Activated T-cell treated with anti-CD3 and anti-CD28 coated beads, Interleukin-2, amount 50 U/mL, for 48 hours (primary cell): ENCODE results near the gene PJA2.
"Not testable (repeated sequence)": the region's sequence is repeated elsewhere in the genome, so short reads cannot be mapped to it uniquely, and the experiment has no call there.

Experiments
- DNase-seq, 2 experiments: peaks; one replicate each; pipeline ENCODE4 v3.0.0-alpha.2; 2020

PJA2 gene, protein sequence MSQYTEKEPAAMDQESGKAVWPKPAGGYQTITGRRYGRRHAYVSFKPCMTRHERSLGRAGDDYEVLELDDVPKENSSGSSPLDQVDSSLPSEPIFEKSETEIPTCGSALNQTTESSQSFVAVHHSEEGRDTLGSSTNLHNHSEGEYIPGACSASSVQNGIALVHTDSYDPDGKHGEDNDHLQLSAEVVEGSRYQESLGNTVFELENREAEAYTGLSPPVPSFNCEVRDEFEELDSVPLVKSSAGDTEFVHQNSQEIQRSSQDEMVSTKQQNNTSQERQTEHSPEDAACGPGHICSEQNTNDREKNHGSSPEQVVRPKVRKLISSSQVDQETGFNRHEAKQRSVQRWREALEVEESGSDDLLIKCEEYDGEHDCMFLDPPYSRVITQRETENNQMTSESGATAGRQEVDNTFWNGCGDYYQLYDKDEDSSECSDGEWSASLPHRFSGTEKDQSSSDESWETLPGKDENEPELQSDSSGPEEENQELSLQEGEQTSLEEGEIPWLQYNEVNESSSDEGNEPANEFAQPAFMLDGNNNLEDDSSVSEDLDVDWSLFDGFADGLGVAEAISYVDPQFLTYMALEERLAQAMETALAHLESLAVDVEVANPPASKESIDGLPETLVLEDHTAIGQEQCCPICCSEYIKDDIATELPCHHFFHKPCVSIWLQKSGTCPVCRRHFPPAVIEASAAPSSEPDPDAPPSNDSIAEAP

GRCh38 chr5:109409844-109410388 lies at the start of gene PJA2:
Gene PJA2 (minus strand): TSS chr5:109409974. CDS start chr5:109383433, 26,541 bp downstream.
- DNase-seq, result peak; percentile 95 to 96

DNA sequence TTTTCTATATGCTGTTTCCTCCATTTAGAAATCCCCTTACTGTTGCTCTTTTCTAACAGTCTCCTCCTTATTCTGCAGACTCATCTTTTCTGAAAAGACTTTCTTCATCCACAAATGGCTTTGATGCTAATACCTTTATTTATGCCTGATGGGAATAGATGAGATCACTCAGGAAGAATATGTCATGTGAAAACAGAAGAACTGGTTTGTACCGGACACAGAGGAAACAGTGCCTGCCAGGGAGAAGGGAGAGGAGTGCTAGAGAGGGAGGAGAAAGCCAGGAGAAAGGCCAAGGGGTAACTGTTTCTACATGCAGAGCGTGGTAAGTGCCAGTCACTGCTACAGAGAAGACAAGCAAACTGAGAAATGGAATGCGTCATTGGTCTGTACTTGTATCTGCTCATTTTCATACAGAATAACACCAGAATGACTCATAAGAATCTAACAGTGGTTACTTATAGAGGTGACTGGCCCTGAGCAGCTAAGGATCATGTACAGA lies 45.9 kb upstream of the PJA2 start:
- DNase-seq, result no peak

GRCh38 chr5:109454731-109455505 lies 45.1 kb upstream of the PJA2 start:
- DNase-seq, result no peak

DNA sequence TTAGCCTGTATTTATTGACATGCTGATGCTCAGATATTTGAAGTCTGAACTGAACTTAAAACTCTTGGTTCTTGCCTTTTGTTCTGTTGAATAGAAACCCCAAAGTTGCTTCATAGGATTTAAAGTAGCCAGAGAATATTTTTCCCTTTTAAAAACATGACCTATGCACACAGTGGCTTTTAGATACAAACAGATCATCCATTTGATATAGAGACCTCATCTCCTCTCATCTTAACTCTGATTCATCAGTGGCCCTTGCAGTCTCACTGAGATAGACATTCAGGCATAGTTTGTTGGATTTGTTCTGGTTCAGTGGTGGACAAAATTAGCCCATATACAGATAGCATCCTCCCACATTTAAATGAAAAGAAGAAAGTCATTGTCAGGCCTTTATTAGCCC lies 43.5 kb upstream of the PJA2 start:
- DNase-seq, result no peak

DNA sequence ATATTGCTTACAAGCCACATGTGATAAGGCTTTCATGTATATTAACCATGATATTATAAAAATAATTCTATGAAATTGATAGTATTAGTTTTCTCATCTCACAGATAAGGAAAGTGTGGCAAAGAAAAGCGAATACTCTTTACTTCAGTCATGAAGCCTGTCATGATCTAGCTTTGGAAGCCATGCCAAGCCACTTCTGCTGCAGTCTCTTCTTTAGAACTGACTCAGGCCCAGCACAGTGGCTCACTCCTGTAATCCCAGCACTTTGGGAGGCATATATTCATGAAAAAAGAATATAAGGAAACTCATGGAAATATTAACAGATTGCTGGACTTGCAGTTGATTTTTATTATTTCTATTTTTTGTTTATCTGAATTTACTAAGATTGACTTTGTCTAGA lies 42.9 kb upstream of the PJA2 start:
- no peak for DNase-seq

GRCh38 chr5:109451146-109451545 lies 41.4 kb upstream of the PJA2 start:
- DNase-seq, result no peak

- no peak for DNase-seq
Measured at GRCh38 chr5:109450129-109450877, 40.5 kb upstream of the PJA2 start.

DNA sequence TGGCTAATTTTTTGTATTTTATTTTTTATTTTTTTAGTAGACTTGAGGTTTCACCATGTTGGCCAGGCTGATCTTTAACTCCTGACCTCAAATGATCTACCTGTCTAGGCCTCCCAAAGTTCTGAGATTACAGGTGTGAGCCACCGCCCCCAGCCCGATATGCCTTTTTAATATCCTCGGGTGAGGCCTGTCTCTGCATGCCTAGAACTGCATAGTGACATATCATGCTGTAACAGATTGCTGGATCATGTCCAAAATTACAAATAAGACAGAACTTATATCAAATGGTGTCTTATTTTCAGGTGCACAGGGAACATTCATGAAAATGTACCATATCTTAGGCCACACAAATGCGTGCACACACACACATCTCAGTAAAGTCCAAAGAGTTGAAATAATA lies 39.1 kb upstream of the PJA2 start:
- no peak for DNase-seq

- DNase-seq, result no peak
Measured at GRCh38 chr5:109439590-109439989, 29.8 kb upstream of the PJA2 start.

DNA sequence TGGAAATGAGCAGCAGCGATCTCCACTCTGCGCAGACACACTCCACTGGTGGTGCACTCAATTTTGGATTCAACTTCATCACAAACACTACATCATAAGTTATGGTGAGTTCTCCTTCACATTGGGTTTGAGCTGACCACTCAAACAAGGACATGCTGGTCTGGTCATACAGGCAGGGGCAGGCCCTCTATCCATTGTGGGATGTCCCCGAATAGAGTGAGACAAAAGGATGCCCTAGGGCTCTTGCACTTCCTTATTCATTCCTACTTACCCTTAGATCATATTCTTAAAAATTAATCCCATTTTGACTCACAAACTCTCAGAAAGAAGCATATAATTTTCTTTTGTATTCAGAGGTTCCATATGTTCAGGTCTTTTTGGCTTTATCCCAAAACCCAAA lies 16.3 kb upstream of the PJA2 start:
- no peak for DNase-seq

GRCh38 chr5:109425521-109425920 lies 15.7 kb upstream of the PJA2 start:
- DNase-seq, result not testable (repeated sequence)

DNA sequence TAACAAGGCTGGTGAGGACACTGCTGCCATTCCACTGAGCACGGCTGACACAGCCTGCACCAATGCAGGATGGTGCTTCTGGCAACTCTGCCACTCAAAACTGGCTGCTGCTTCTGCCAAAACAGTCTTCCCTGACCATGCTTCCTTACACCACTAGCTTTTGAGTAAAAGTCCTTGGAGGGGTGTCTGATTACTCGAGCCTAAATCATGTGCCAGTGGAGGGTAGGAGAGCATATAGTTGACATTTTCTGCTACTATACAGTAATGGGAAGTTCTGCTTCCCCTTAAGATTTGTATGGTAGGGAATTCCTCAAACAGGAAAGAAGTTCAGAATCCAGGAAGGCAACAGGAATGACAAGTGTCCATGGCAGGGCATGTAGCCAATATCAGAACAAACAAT lies 12.2 kb upstream of the PJA2 start:
- DNase-seq, result no peak

DNA sequence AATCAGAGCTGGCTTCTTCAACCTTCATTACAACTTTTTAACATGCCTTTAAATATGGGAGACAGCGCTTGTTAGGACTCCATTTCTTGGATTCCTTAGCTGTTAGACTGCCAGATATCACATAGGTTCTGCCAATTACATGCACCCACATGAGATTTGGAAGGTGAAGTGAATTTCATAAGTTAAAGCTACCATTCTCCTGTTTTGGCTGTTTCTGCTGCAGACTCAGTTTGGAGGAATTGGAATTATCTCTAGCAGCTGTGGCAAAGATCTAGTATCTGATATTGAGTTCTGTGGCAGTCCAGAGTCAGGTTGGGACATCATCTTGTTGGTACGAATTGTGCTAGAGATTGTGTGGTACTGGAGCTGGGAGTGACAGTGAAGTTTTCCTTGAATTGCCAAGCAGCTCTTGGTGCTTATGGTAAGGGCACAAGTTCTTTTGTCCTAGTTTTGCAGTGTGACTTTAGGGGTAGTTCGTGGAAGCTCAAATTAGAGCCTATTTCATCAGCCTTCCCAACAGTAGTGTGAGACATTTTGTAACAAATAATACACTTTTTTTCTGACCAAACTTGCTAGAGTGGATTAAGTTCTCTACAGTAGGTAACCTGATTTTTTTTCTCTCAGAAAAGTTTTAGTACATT lies 9.1 kb upstream of the PJA2 start:
- no peak for DNase-seq

GRCh38 chr5:109416882-109417281 lies 7.1 kb upstream of the PJA2 start:
- DNase-seq, result no peak

GRCh38 chr5:109413921-109414461 lies 4.2 kb upstream of the PJA2 start:
- not testable (repeated sequence) for DNase-seq

DNA sequence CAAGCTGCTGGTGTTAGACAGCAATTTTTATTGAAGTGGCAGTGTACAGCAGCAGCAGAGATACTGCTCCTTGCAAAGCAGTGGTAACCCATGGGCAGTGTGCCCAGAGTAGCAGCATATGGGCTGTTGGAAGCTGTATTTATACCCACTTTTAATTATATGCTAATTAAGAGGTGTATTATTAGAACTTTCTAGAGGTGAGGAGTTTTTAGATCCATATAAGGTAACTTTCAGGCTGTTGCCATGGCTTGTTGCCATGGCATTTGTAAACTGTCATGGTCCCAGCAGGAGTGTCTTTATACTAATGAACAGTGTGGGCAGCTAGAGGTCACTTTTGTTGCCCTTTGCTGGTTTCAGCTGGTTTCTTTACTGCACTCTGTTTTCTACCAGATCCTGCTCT lies 3.7 kb upstream of the PJA2 start:
- DNase-seq, result no peak

GRCh38 chr5:109412981-109413402 lies 3.2 kb upstream of the PJA2 start:
- no peak for DNase-seq

- DNase-seq, result no peak
Measured at GRCh38 chr5:109411627-109412026, 1.9 kb upstream of the PJA2 start.

GRCh38 chr5:109411149-109411514 lies 1.4 kb upstream of the PJA2 start:
- no peak for DNase-seq

GRCh38 chr5:109410389-109411148 lies 795 bp upstream of the PJA2 start:
- peak; percentile 52 to 54 for DNase-seq
